PFSK-1 (cell line): ENCODE results near the gene GLYATL1.

Source experiments
- POLR2AphosphoS5 ChIP-seq: IDR thresholded peaks from 2 replicates; pipeline ENCODE4 v1.6.1; 2012; ENCODE audit warnings: low read depth, mild to moderate bottlenecking, control low read depth, low read length, moderate library complexity
- SIN3A ChIP-seq: IDR thresholded peaks from 2 replicates; pipeline ENCODE4 v1.6.1; 2012; ENCODE audit warnings: mild to moderate bottlenecking, low read length, moderate library complexity, borderline replicate concordance; ENCODE audit not compliant: insufficient read depth

- TF ChIP-seq POLR2AphosphoS5 (no peak), SIN3A (no peak)
Measured at GRCh38 chr11:58913685-58914084, 25.6 kb upstream of the GLYATL1 start.
